HL-60/S4 treated with retinoic acid at 250 ng/mL for 4 days and 3 days (cell line): ENCODE data around the gene PHACTR4.
"Not testable (repeated sequence)": the region's sequence is repeated elsewhere in the genome, so short reads cannot be mapped to it uniquely, and the experiment has no call there.

Experiments
- in situ Hi-C: fragments of 300-500 bp; cut with MboI; formaldehyde crosslinking; loops from 2 replicates; pipeline ENCODE4 v1.7.0; 2022; ENCODE audit warnings: low sequenced_read_pairs

PHACTR4 gene

DNA sequence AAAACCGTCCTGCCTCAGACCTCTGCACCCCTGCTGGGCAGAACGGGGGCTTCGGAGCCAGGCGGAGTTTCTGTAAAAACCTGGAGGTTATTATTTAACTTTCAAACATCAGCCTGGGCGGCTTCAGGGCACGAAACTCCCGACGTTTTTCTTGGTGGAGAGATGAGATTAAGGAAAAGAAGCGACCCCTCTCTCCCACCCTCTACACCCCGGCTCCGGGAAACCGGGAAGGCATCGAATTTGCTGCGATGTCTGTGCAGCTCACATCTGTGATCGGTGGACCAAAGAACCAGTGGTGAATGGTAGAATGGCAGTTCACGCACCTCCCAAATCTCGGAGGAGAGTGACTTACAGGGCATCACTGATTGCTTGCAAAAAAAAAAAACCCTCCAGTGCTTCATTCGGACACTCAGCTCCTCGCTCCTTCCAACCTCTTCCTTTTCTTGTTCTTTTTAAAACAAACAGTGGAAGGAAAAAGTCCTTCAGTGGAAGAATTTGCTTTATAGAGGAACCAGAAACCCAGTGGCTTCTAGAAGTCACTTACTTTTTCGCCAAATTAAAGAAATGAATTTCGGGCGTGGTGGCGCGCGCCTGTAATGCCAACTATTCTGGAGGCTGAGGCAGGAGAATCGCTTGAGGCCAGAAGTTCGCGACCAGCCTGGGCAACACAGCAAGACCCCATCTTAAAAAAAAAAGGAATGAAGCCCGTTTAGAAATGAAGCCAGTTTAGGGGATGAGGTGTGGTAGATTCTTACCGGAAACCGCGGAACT, 884 bp downstream of the PHACTR4 start:
- in situ Hi-C loops = no loop called here

DNA sequence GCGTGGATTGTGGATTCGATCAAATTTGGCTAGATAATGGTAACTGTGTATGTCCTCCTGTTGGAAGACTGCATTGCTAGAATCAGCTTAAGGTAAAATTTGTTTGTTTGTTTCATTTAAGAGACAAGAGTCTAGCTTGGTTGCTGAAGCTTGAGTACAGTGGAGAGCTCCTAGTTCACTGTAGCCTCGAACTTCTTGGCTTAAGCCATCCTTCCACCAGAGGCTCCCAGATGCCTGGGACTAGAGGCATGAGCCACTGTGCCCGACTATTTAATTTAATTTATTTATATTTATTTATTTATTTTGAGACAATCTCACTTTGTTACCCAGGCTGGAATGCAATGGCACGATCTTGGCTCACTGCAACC, 1.5 kb downstream of the PHACTR4 start:
- in situ Hi-C loops = no loop called here

DNA sequence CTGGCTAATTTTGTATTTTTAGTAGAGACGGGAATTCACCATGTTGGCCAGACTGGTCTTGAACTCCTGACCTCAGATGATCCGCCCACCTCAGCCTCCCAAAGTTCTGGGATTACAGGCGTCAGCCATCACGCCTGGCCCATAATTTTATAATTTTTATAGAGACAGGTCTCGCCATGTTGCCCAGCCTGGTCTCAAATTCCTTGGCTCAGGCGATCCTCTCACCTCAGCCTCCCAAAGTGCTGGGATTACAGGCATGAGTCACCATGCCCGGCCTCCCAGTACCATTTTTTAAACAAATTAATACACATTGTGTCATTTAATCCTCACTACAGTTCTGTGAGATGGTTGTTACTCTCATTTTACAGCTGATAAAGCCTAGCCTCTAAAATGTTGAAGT, 3.9 kb downstream of the PHACTR4 start:
- in situ Hi-C loops = not testable (repeated sequence)

DNA sequence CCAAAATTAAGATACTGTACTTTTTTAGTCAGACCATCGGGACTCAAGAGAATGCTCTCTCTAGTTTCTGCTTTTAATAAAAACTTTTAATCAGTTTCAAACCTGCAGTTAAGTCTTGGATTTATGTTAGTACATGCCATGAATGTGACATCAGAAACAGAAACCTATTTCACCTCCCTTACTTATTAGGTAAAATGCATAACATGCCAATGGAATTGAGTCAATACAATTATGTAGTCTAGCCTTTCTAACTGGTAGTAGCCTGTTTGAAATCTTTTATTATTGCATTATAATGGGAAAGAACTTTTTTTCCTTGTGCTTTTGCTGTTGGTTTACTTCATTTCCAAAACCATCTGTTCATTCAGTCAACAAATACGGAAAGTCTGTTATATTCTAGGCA, 4.8 kb downstream of the PHACTR4 start:
- in situ Hi-C loops = no loop called here

DNA sequence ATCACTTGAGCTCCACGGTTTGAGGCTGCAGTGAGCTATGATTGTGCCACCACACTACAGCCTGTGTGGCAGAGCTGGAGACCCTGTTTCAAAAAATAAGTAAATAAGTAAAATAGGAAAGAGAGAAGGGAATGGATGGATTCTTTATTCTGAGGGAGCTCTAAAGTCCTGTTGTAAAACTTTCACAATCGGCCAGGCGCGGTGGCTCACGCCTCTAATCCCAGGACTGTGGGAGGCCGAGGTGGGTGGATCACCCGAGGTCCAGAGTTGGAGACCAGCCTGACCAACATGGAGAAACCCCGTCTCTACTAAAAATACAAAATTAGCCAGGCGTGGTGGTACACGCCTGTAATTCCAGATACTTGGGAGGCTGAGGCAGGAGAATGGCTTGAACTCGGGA, 6.1 kb downstream of the PHACTR4 start:
- in situ Hi-C loops = not testable (repeated sequence)

DNA sequence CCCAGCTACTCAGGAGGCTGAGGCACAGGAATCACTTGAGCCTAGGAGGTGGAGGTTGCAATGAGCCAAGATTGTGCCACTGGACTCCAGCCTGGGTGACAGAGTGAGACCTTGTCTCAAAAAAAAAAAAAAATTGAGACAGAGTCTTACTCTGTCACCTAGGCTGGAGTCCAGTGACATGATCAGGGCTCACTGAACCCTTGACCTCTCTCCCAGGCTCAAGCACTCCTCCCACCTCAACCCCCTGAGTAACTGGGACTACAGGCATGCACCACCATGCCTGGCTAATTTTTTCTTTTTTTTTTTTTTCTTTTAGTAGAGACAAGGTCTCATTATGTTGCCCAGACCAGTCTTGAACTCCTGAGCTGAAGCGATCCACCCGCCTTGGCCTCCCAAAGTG, 6.7 kb downstream of the PHACTR4 start:
- in situ Hi-C loops = not testable (repeated sequence)

DNA sequence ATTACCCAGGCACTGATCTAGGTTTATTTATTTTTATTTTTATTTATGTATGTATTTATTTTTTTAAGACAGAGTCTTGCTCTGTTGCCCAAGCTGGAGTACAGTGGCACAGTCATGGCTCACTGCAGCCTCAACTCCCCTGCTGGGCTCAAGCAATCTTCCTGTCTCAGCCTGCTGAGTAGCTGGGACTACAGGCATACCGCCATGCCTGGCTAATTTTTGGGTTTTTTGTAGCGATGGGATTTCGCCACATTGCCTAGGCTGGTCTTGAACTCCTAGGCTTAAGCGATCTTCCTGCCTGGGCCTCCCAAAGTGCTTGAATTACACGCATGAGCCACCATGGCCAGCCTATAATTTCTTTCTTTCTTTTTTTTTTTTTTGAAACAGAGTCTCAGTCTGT, 9.4 kb downstream of the PHACTR4 start:
- in situ Hi-C loops = no loop called here

DNA sequence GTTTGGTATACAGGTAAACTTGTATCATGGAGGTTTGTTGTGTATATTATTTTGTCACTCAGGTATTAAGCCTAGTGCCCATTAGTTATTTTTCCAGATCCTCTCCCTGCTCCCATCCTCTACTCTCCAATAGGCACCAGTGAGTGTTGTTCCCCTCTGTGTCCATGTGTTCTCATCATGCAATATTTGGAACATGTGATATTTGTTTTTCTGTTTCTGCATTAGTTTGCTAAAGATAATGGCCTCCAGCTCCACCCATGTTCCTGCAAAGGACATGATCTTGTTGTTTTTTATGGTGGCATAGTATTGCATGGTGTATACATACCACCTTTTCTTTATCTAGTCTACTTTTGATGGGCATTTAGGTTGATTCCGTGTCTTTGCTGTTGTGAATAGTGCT, 10.9 kb downstream of the PHACTR4 start:
- in situ Hi-C loops = no loop called here

DNA sequence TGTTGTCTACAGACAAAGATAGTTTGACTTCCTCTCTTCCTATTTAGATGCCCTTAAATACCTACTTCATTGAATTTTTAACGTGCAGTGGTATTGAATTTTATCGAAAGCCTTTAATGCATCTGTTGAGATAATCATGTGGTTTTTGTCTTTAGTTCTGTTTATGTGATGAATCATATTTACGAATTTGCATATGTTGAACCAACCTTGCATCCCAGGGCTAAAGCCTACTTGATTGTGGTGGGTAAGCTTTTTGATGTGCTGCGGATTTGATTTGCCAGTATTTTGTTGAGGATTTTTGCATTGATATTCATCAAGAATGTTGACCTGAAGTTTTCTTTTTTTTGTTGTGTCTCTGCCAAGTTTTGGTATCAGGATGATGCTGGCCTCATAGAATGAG, 14.2 kb downstream of the PHACTR4 start:
- in situ Hi-C loops = not testable (repeated sequence)

DNA sequence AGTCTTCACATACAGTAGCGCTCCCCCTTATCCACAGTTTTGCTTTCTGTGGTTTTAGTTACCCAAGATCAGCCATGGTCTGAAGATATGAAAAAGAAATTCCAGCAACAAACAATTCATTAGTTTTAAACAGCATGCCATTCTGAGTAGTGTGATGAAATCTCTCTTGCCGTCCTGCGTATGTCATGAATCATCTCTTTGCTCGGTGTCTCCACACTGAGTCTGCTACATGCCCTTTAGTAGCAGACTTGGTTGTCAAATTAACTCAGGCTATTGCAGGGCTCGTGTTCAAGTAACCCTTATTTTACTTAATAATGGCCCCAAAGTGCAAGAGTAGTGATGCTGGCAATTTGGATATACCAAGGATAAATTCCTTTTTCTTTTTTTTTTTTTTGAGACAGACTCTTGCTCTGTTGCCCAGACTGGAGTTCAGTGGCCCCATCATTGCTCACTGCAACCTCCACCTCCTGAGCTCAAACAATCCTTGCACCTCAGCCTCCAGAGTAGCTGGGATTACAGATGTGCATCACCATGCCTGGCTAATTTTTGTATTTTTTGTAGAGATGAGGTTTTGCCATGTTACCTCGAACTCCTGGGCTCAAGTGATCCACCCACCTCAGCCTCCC, 22.6 kb downstream of the PHACTR4 start:
- in situ Hi-C loops = no loop called here

DNA sequence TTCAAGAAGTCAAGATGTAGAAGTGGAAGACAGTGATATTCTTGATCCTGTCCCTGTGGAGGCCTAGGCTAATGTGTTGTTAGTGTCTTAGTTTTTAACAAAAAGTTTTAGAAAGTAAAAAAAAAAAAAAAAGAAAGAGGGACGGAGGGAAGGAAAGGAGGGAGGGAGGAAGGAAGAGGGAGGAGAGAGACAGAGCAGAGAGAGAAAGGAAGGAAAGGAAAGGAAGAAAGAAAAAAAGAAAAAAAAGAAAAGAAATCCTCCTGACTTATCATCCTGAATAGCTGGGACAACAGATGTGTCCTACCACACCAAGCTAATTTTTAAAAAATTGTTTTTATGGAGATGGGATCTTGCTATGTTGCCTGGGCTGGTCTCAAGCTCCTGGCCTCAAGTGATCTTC, 24.6 kb downstream of the PHACTR4 start:
- in situ Hi-C loops = no loop called here

DNA sequence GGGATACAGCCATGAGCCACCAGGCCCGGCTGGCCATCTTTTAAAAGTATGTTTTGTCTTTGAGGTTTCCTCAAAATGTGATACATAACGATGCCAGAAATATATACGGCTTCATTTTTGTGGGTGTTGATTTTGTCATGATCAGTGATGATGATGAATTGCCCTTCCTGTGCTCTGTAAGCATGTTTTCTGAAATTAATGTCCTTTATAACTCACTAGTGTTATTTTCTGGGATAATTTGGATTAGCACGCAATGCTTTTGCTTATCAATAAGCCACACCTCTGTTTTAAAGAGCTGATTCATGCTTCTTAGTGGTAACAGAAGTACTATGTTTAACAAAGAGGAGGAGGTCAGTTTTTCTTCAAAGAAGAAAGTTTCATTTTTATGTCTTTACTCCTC, 25.6 kb downstream of the PHACTR4 start:
- in situ Hi-C loops = no loop called here

DNA sequence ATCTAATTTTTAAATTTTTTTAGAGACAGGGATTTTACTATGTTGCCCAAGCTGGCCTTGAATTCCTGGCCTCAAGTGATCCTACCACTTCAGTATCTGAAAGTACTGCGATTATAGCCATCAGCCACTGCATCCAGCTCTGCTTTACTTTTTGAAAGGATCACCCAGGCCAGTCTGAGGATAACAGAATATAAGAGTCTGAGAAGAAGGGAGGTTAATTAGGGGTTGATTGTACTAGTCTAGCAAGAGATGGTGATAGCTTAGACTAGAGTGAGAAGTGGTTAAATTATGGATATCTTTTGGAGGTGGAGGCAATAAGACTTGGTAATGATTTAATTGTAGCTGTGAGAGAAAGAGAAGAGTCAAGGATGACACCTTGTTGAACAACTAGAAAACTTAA, 32.2 kb downstream of the PHACTR4 start:
- in situ Hi-C loops = no loop called here

DNA sequence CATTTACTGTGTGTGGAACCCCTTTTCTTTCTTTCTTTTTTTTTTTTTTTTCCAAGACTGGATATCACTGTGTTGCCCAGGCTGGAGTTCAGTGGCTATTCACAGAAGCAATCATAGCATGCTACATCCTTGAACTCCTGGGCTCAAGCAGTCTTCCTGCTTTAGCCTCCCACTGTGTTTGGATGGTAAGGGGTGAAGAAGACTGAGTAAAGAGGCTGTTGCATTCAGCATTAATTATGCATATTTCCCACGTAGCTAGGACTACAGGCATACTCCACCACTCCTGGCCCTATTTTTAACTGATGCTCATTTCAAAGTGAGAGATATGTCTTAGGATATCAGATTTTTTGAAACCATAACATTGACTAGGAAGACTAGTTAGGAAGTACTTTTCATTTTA, 39.5 kb downstream of the PHACTR4 start:
- in situ Hi-C loops = no loop called here

DNA sequence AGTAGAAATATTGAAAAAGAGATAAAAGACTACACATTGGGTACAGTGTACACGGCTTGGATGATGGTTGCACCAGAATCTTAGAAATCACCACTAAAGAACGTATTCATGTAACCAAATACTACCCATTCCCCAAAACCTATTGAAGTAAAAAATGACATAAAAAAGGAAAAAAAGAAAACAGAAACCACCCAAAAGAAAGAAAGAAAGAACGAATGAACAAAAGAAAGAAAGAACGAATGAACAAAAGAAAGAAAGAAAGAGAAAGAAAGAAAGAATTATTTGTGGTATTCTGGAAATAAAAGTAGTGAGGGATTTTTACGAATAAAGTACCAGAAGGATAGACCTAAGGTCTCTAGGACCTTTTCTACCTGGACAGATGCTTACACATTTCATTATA, 42.1 kb downstream of the PHACTR4 start:
- in situ Hi-C loops = no loop called here

DNA sequence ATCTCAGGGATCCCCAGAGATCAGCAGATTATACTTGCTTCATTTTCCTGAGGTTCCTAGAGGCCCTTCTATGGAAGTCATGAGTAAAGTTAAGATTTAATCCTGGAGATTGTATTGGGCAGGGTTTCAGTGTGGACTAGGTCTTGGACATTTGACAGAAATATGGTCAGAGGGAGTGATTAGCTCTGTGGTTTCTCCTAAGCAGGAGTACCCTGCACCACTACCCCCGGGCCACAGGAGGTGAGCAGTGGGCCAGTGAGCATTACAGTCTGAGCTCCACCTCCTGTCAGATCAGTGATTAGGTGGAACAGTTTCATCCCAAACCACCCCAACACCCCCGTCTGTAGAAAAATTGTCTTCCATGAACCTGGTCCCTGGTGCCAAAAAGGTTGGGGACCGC, 43.2 kb downstream of the PHACTR4 start:
- in situ Hi-C loops = no loop called here

DNA sequence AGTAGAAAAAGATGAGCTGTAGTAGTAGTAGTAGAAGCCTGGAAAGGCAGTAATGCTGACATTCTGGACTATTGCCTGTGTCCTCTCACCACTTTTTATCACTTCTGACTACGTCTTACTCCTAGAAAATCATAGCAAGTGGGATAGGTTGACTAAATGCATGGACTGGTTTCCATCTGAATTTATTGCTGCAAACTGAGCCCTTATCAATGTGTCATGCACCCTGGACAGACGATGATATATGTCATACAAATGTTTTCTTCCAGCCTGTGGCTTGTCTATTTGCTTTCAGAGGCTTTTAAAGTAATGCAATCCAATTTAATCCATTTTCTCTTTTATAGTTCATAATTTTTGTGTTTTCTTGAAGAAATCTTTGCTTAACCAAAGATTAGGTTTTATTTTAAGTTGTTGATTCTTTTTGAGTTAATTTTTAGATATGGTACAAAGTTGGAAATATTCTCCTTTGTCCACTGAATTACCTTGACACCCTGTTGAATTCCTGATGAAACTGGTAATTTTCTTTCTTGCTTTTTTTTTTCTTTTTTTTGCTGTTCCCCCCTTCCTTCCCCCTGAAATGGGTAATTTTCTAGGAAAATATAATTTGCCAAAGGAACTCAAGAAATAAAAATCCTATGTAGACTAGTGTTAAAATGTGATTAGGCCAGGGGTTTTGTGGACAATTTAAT, 47.1 kb downstream of the PHACTR4 start:
- in situ Hi-C loops = no loop called here

DNA sequence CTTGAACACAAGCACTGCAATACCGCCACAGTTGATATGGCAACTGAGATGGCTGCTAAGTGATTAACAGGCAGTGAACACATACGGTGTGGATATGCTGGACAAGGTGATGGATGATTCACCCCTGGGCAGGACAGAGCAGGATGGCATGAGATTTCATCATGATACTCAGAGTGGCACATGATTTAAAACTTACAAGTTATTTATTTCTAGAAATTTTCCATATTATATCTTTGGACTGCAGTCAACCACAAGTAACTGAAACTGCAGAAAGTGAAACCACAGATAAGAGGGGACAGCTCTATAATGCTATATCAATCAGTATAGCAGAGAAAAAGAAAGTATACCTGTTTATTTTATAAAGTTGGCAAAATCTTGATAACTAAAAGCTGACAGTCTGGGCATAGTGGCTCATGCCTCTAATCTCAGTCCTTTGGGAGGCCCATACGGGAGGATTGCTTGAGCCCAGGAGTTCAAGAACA, 47.9 kb downstream of the PHACTR4 start:
- in situ Hi-C loops = no loop called here

DNA sequence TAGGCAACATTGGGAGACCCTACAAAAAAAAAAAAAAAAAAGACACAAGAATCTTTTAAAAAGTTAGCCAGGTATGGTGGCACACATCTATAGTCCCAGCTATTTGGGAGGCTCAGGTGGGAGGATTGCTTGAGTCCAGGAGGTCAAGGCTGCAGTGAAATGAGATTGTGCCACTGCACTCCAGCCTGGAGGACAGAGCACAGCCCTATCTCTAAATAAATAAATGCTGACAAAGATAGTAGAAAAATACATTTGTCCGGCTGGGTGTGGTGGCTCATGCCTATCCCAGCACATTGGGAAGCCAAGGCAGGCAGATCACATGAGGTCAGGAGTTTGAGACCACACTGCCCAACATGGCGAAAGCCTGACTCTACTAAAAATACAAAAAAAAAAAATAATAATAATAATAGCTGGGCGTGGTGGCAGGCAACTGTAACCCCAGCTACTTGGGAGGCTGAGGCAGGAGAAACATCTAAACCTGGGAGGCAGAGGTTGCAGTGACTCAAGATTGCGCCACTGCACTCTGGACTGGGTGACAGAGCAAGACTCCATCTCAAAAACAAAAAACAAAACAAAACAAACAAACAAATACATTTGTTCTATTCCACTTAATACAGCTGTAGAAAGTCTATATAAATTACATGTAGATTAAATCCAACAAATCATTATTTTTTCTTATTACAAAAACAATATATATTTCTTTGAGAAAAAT, 48.5 kb downstream of the PHACTR4 start:
- in situ Hi-C loops = no loop called here

DNA sequence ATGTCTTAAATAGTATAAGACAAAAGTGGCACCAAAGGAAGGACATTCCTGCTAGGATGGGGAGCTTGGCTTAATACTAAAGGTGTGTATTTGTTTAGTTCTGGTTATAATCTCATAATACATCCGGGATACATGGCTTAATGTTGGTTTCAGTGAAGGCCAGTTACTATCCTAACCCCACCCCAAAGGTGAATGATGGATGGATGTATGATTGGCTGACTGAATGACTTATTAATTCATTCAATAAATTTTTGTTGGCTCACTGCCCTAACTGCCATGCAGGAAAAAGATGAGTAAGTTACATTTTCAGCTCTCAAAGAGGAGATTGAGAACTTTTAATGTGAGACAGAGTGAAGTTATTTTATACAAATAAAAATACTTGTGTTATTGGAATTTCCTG, 52.2 kb downstream of the PHACTR4 start:
- in situ Hi-C loops = no loop called here

DNA sequence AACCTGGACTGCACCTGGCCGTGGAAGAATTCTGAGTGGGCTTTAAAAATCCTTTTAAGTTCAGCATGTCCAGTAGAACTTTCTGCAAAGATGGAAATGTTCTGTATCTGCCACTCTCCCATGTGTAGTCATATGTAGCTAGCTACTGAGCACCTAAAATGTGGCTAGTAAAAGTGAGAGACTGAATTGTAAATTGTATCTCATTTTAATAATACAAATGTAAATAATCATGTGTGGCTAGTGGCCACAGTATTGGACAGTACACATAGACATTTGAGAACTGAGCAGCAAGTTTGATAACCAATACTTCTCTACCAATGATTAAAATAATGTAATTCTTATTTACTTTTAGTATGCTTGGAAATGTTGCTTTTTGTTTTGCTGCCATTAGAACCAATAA, 57.3 kb downstream of the PHACTR4 start:
- in situ Hi-C loops = no loop called here

DNA sequence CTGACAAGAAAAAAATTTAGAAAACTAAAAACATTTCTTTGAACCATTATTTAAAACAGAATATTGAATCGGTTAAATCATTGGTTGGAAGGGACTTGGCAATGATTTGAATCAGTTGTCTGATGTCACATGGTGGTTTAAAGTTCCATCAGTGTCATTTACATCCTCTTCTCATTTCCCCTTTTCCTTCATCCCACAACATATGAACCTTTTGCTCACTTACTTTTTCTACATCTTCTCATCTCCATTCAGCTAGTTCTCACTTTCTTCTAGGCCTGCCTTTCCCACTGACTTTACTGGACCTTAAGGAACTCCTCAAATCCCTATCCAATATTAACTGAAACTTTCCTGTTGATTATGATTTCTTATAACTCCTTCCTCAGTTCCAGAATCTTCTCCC, 58.5 kb downstream of the PHACTR4 start:
- in situ Hi-C loops = no loop called here
